Naive thymus-derived CD4-positive, alpha-beta T cell (primary cell): Measurements from ENCODE around the gene MED29. TPM values are rescaled to one million over a fixed set of nuclear protein-coding genes. Genes with fewer than 3 reads are reported as not detected.

ENCODE experiments used
- ATAC-seq: fragments of 150-1000 bp; cut with Tn5 transposase; 2 replicates; pipeline ENCODE4 v1.10.0; 2021; ENCODE audit warnings: mild to moderate bottlenecking, moderate library complexity
- CTCF ChIA-PET: fragments of 350-600 bp; sonication (Branson Sonifier 250); formaldehyde crosslinking; loops from one replicate; lab custom pipeline; 2021; ENCODE audit warnings: antibody characterized with exemption; lab: Charles Lee
- POLR2A ChIA-PET: fragments of 350-600 bp; sonication (Branson Sonifier 250); formaldehyde crosslinking; loops from one replicate; lab custom pipeline; 2021; ENCODE audit warnings: antibody characterized with exemption, inconsistent platforms; lab: Charles Lee
- DNase-seq, 9 donors: peaks; one replicate each; pipeline versions ENCODE4 v3.0.0 to v3.0.0-alpha.2; 2020 to 2022; ENCODE audit warnings: mixed read lengths in 1 of 9
- H3K27ac ChIP-seq: one replicate; pipeline ENCODE4 v1.7.0; 2013; ENCODE audit warnings: mild to moderate bottlenecking, low read depth, low read length, moderate library complexity
- H3K27me3 ChIP-seq, 2 donors: one replicate each; pipeline ENCODE4 v1.7.0; 2013; ENCODE audit warnings: low read length in 2 of 2, mild to moderate bottlenecking in 2 of 2, moderate library complexity in 2 of 2; ENCODE audit not compliant: control insufficient read depth in 2 of 2, insufficient read depth in 2 of 2
- H3K36me3 ChIP-seq, 3 experiments: 1 replicate in 2 of 3; 2 replicates in 1 of 3; pipeline ENCODE4 v1.7.0; 2013; ENCODE audit warnings: low read length in 3 of 3, mild to moderate bottlenecking in 3 of 3, moderate library complexity in 1 of 3; ENCODE audit not compliant: insufficient read depth in 3 of 3, control insufficient read depth in 2 of 3
- H3K4me1 ChIP-seq, 2 donors: one replicate each; pipeline ENCODE4 v1.7.0; 2013; ENCODE audit warnings: low read length in 2 of 2, mild to moderate bottlenecking in 2 of 2, moderate library complexity in 1 of 2; ENCODE audit not compliant: control insufficient read depth in 2 of 2, insufficient read depth in 2 of 2
- H3K4me3 ChIP-seq: 2 replicates; pipeline ENCODE4 v1.7.0; 2013; ENCODE audit warnings: mild to moderate bottlenecking, low read length
- H3K9me3 ChIP-seq, 3 experiments: 1 replicate in 2 of 3; 2 replicates in 1 of 3; pipeline ENCODE4 v1.7.0; 2013; ENCODE audit warnings: low read length in 3 of 3; ENCODE audit not compliant: control insufficient read depth in 2 of 3
- H3K27ac Mint-ChIP-seq, 9 donors: one replicate each; pipeline ENCODE4 v1.8.0; 2020 to 2022; ENCODE audit warnings: mixed read lengths in 9 of 9, mild to moderate bottlenecking in 8 of 9, moderate library complexity in 5 of 9, inconsistent platforms in 2 of 9
- H3K27me3 Mint-ChIP-seq, 5 donors: one replicate each; pipeline ENCODE4 v1.8.0; 2021 to 2022; ENCODE audit warnings: mixed read lengths in 5 of 5, mild to moderate bottlenecking in 1 of 5
- H3K36me3 Mint-ChIP-seq, 5 donors: one replicate each; pipeline ENCODE4 v1.8.0; 2020 to 2022; ENCODE audit warnings: mixed read lengths in 5 of 5, mild to moderate bottlenecking in 3 of 5, inconsistent platforms in 1 of 5
- H3K4me1 Mint-ChIP-seq, 7 donors: one replicate each; pipeline ENCODE4 v1.8.0; 2020 to 2022; ENCODE audit warnings: mixed read lengths in 7 of 7, mild to moderate bottlenecking in 3 of 7, inconsistent platforms in 1 of 7
- H3K4me3 Mint-ChIP-seq, 10 donors: one replicate each; pipeline ENCODE4 v1.8.0; 2020 to 2022; ENCODE audit warnings: mild to moderate bottlenecking in 10 of 10, mixed read lengths in 10 of 10, moderate library complexity in 6 of 10, inconsistent platforms in 2 of 10
- H3K9me3 Mint-ChIP-seq, 11 donors: one replicate each; pipeline ENCODE4 v1.8.0; 2020 to 2022; ENCODE audit warnings: mixed read lengths in 11 of 11, mild to moderate bottlenecking in 4 of 11, inconsistent platforms in 1 of 11, moderate library complexity in 1 of 11
- intact Hi-C, 2 donors: fragments of 100-400 bp; cut with micrococcal nuclease; formaldehyde crosslinking; loops; one replicate each; pipeline ENCODE4 v1.15.1; 2023
- polyA plus RNA-seq, 2 donors: library from polyadenylated mRNA; unstranded; fragments of 300-500 nt; fragmentation: Illumina TruSeq; gene quantifications; one replicate each; pipeline ENCODE4 v1.2.3, GENCODE V29; 2021
- total RNA-seq, 6 experiments: library from RNA in 5 of 6; stranded (reverse) in 5 of 6; gene quantifications; 1 replicate in 5 of 6; 2 replicates in 1 of 6; pipeline ENCODE4 v1.2.3 and lab custom pipeline; 2021 to 2026

The MED29 gene
- total and polyA plus RNA-seq, 7 experiments from 2014 or later, result 44.2 to 61.0 (median 52.0) TPM

GRCh38 chr19:39427707-39428106 lies 36.5 kb downstream of the MED29 start:
- intact Hi-C loops, result no loop called here
- ATAC-seq (no peak), DNase-seq (no peak)
- Mint-ChIP-seq H3K36me3 (peaks cover 0 to 17% (median 4%) of the 10 kb centered on the region in 5 donors), H3K9me3 (peaks cover 0 to 1% (median 0%) of the 10 kb centered on the region in 11 donors), H3K27me3 (no peaks in the 10 kb centered on the region), H3K4me1 (peaks cover 0 to 16% (median 4%) of the 10 kb centered on the region in 7 donors), H3K4me3 (no peak overlapping the region), H3K27ac (no peak overlapping the region)
- no peaks in the 10 kb centered on the region for H3K9me3 ChIP-seq
- peaks cover 0 to 9% of the 10 kb centered on the region in 2 donors for H3K4me1 ChIP-seq
- ChIA-PET POLR2A (interaction anchor here (0.7 to 6.9 kb wide), 6 partner anchors 8 to 21 kb away, joined by 4 to 46 read pairs (median 6); partner anchors contain the start of genes PLEKHG2, RPS16 and ZFP36), CTCF (no interaction called here)
- no peaks in the 10 kb centered on the region for H3K27me3 ChIP-seq
- H3K36me3 ChIP-seq, result peaks cover 0 to 43% (median 0%) of the 10 kb centered on the region in 3 experiments
- H3K27ac ChIP-seq, result no peak overlapping the region
- no peak overlapping the region for H3K4me3 ChIP-seq

DNA sequence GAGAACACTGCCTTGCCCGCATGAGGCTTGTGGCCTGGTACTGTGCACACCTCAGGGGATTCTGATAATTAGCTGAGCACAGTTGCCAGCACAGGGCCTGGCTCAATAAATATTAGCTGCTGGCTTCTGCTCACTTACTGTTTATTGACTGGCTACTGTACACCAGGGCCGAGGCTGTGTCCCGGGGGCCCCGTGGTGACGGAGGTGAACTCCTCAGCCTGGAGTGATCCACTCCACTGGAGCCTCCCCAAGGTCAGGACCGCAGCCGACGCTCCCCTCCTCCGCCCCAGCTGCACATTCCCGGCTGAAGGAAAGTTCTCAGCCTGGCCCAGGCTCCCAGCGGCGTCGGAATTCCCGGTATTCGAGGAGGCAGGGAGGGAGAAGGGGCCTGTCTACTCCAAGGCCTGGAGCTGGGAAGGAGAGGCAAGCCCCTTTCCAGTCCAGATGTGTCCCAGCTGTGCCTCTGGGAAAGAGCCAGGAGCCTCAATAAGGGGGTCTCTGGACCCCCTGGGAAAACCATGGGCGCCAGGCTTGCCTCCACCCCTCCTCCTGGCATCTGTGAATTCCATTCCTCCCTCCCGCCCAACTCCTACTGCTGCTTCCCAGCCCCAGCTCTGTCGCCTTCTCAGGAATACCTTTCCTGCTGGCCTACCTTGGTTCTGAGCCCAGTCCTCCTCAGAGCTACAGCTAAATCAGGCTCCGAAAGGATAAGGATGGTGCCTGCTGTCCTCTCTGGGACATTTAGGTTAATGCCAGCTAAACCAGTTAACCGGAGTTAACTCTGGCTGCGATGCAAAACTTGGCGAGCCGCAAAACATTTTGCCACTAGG lies 37.3 kb downstream of the MED29 start:
- DNase-seq (no peak), ATAC-seq (no peak)
- Mint-ChIP-seq H3K27ac (peak overlapping the region in 2 of 9 donors; percentile 17 to 59), H3K4me3 (no peak overlapping the region), H3K4me1 (peaks cover 0 to 23% (median 10%) of the 10 kb centered on the region in 7 donors), H3K27me3 (no peaks in the 10 kb centered on the region), H3K36me3 (peaks cover 0 to 21% (median 12%) of the 10 kb centered on the region in 5 donors), H3K9me3 (peaks cover 0 to 1% (median 0%) of the 10 kb centered on the region in 11 donors)
- no peak overlapping the region for H3K4me3 ChIP-seq
- H3K4me1 ChIP-seq, result peaks cover 3 to 9% of the 10 kb centered on the region in 2 donors
- ChIA-PET CTCF (interaction anchor here (1.1 kb wide), 1 partner anchor 46 kb away, joined by 4 read pairs; no protein-coding TSS in a partner anchor), POLR2A (interaction anchor here (0.7 to 6.9 kb wide), 4 partner anchors 7 to 22 kb away, joined by 4 to 46 read pairs (median 6); partner anchors contain the start of genes PLEKHG2, RPS16 and ZFP36)
- no peak overlapping the region for H3K27ac ChIP-seq
- H3K36me3 ChIP-seq, result peaks cover 0 to 43% (median 4%) of the 10 kb centered on the region in 3 experiments
- intact Hi-C loops, result no loop called here
- H3K9me3 ChIP-seq, result no peaks in the 10 kb centered on the region
- H3K27me3 ChIP-seq, result no peaks in the 10 kb centered on the region

DNA sequence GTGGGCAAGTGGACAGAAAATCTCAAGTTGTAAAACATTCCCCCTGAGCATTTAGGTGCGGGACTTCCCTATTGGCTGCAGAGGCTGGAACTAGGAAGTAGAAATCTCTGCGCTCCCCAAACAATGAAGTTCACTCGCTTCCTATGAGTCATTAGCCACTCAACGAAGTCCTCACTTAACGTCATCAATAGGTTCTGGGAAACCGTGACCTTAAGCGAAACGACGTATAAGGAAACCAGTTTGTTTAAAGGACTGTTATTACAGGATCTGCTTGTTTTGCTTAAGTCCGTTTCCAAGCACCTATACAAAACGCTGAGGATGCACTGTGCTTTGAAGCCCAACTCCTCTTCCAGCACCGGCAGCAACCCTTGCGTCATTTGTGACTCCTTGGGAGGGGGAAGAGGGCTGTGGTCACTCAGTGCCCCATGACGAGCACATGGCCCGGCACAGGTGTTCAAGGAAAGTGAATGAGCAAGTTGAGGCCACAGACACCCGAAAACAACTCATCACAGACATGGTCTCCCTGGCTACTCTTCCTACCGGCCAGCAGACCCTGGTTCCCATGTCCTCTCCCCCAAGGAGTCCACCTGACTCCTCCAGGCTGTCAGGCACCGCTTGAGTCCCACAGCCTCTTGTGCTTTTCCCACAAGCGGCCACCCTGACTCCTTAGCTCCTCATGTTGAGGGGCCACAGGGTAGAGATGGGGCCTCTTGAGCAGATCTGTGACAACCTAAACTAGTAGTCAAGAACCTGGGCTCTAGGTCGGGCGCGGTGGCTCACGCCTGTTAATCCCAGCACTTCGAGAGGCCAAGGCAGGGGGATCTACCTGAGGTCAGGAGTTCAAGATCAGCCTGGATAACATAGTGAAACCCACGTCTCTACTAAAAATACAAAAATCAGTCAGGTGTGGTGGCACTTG lies 39.8 kb downstream of the MED29 start:
- peaks cover 0 to 8% (median 0%) of the 10 kb centered on the region in 11 donors for H3K9me3 Mint-ChIP-seq
- CTCF ChIA-PET, result no interaction called here
- H3K4me3 Mint-ChIP-seq, result peak overlapping the region in 1 of 10 donors; percentile 67
- H3K9me3 ChIP-seq, result no peaks in the 10 kb centered on the region
- H3K4me3 ChIP-seq, result no peak overlapping the region
- H3K27me3 ChIP-seq, result no peaks in the 10 kb centered on the region
- peaks cover 0 to 36% (median 11%) of the 10 kb centered on the region in 3 experiments for H3K36me3 ChIP-seq
- no peak overlapping the region for H3K27ac ChIP-seq
- H3K27me3 Mint-ChIP-seq, result peaks cover 0 to 3% (median 0%) of the 10 kb centered on the region in 5 donors
- ATAC-seq, result peak; percentile 74
- peak overlapping the region in 1 of 9 donors; percentile 90 for H3K27ac Mint-ChIP-seq
- DNase-seq, result peak in 1 of 9 donors; percentile 69
- H3K36me3 Mint-ChIP-seq, result peaks cover 5 to 30% (median 20%) of the 10 kb centered on the region in 5 donors
- POLR2A ChIA-PET, result interaction anchor here (0.9 to 2.0 kb wide), 2 partner anchors 11 to 40 kb away, joined by 4 to 6 read pairs; partner anchors contain the start of genes MED29 and PAF1
- intact Hi-C loops, result loop anchor here in 1 of 2 donors (1.0 to 10.0 kb wide), 2 partner anchors 19 to 1014 kb away; partner anchors contain the start of genes PLEKHG2 and SERTAD3
- H3K4me1 ChIP-seq, result peaks cover 19 to 25% of the 10 kb centered on the region in 2 donors
- H3K4me1 Mint-ChIP-seq, result peaks cover 12 to 40% (median 30%) of the 10 kb centered on the region in 7 donors

GRCh38 chr19:39432677-39433025 lies 41.5 kb downstream of the MED29 start:
- no peak overlapping the region for H3K27ac ChIP-seq
- H3K4me1 Mint-ChIP-seq, result peaks cover 20 to 52% (median 38%) of the 10 kb centered on the region in 7 donors
- H3K27me3 ChIP-seq, result no peaks in the 10 kb centered on the region
- peaks cover 27 to 32% of the 10 kb centered on the region in 2 donors for H3K4me1 ChIP-seq
- H3K4me3 ChIP-seq, result no peak overlapping the region
- CTCF ChIA-PET, result interaction anchor here (0.7 to 1.8 kb wide), 3 partner anchors 18 to 1886 kb away, joined by 4 to 7 read pairs (median 5); partner anchors contain the start of gene PLEKHG2
- intact Hi-C loops, result loop anchor here in 1 of 2 donors (10.0 kb wide), 1 partner anchor 1012 kb away; the partner anchor contains the start of gene SERTAD3
- peaks cover 0 to 11% (median 0%) of the 10 kb centered on the region in 11 donors for H3K9me3 Mint-ChIP-seq
- peak overlapping the region in 3 of 9 donors; percentile 12 to 77 (median 70) for H3K27ac Mint-ChIP-seq
- DNase-seq (no peak), ATAC-seq (no peak)
- no peaks in the 10 kb centered on the region for H3K9me3 ChIP-seq
- H3K27me3 Mint-ChIP-seq, result peaks cover 0 to 5% (median 0%) of the 10 kb centered on the region in 5 donors
- H3K36me3 Mint-ChIP-seq, result peaks cover 5 to 30% (median 20%) of the 10 kb centered on the region in 5 donors
- POLR2A ChIA-PET, result interaction anchor here (1.0 to 4.7 kb wide), 5 partner anchors 14 to 41 kb away, joined by 4 to 115 read pairs (median 6); partner anchors contain the start of genes MED29, PAF1 and SUPT5H
- H3K36me3 ChIP-seq, result peaks cover 0 to 33% (median 11%) of the 10 kb centered on the region in 3 experiments
- peak overlapping the region in 6 of 10 donors; percentile 14 to 55 (median 24) for H3K4me3 Mint-ChIP-seq

DNA sequence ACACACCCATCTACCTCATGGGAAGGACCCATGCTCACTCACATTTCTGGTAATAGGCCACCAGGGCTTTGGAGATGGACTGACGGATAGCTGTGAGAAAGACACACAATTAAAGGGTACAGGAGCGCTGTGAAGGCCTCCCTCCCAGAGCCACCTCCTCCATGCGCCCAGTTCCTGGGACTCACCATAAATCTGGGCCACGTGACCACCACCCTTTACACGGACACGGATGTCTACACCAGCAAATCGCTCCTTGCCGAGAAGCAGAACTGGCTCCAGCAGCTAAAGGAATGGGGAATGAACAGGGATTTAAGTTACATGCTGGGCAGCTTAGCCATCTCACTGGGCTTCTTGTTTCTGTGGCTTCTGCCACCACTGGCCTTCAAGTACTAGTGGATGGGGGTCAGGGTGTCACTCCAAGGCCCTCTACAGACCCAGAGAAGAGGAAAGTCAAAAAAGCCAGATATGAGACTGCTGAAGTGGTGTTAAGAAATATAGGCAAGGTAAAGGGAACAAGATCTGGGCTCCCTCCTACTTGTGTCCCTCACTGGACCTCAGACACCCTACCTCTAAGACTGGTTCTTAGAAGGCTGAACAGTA lies 42.4 kb downstream of the MED29 start:
- Histone ChIP-seq H3K4me1 (peaks cover 27 to 32% of the 10 kb centered on the region in 2 donors), H3K27me3 (no peaks in the 10 kb centered on the region), H3K27ac (peak overlapping the region; percentile 97), H3K4me3 (no peak overlapping the region), H3K9me3 (no peaks in the 10 kb centered on the region), H3K36me3 (peaks cover 0 to 33% (median 11%) of the 10 kb centered on the region in 3 experiments)
- Mint-ChIP-seq H3K4me3 (peak overlapping the region; percentile 27 to 100 (median 96)), H3K27me3 (peaks cover 0 to 5% (median 0%) of the 10 kb centered on the region in 5 donors), H3K36me3 (peaks cover 5 to 30% (median 20%) of the 10 kb centered on the region in 5 donors), H3K4me1 (peaks cover 20 to 52% (median 38%) of the 10 kb centered on the region in 7 donors), H3K27ac (peak overlapping the region in 7 of 9 donors; percentile 52 to 100 (median 97)), H3K9me3 (peaks cover 0 to 11% (median 0%) of the 10 kb centered on the region in 11 donors)
- DNase-seq (no peak), ATAC-seq (no peak)
- intact Hi-C loops, result loop anchor here in 1 of 2 donors (10.0 kb wide), 1 partner anchor 1011 kb away; the partner anchor contains the start of gene SERTAD3
- ChIA-PET CTCF (interaction anchor here (1.8 kb wide), 1 partner anchor 21 kb away, joined by 7 read pairs; the partner anchor contains the start of gene PLEKHG2), POLR2A (interaction anchor here (0.6 to 4.7 kb wide), 10 partner anchors 13 to 1794 kb away, joined by 3 to 115 read pairs (median 4); partner anchors contain the start of genes MED29, PAF1, SUPT5H and ZFP36)
